ENCODE results near the gene TMOD1. TPM values are rescaled to one million over a fixed set of nuclear protein-coding genes. Genes with fewer than 3 reads are reported as not detected.

TMOD1 gene
- total and polyA plus RNA-seq, 2 donors = 0.42 to 4.2 TPM

DNA sequence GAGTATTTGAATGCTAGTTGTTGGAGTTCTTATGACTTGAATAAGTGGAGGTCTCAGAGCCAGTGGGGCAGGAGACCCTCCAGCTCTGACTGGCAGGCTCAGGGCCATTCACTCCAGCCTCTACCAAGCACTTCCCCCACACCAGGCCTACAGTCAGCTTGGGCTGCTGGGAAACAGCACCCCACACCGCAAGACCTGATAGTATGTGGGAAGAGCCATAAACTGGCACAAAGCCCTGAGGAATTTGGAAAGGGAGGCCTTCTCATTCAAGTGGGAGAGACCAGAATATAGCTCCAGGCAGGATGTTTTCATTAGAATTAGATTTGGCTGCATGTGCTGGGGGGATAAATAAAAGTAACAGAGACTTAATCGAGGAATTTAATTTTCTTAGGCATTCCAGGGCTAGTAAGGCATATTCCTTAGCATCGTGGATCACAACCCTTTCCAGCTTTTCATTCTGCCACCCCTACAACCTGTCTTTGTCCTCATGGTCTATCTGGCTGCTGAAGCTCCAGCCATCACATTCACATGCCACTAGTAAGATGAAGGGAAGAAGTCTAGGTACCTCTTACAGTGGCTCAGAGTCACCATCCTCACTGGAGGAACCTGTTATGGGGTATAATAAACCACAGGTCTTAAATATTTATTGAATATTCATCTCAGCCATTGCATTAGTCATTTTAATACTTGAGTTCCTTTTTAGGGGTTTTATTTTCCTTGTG, 47.5 kb downstream of the TMOD1 start:
- no peak for DNase-seq (ENCODE audit: low read depth in 6 of 9, low spot score in 9 of 9)
- no peak overlapping the region for H3K4me3 ChIP-seq (ENCODE audit: low read length in 2 of 2)
- H3K27me3 ChIP-seq (ENCODE audit: control insufficient read depth in 2 of 2, insufficient read depth in 1 of 2, low read length in 1 of 2) = no peaks in the 10 kb centered on the region
- H3K9me3 ChIP-seq (ENCODE audit: control insufficient read depth in 2 of 2, insufficient read depth in 1 of 2, low read length in 1 of 2) = no peaks in the 10 kb centered on the region
- no peaks in the 10 kb centered on the region for H3K4me1 ChIP-seq (ENCODE audit: control insufficient read depth in 2 of 2, insufficient read depth in 2 of 2, low read length in 2 of 2)
- no peak overlapping the region for H3K27ac ChIP-seq (ENCODE audit: low read depth in 1 of 2, low read length in 1 of 2)
- WGBS = 94% methylated on average over 3 of the region's 3 CpGs
- H3K36me3 ChIP-seq (ENCODE audit: control insufficient read depth in 2 of 2, insufficient read depth in 2 of 2, low read length in 1 of 2) = no peaks in the 10 kb centered on the region

DNA sequence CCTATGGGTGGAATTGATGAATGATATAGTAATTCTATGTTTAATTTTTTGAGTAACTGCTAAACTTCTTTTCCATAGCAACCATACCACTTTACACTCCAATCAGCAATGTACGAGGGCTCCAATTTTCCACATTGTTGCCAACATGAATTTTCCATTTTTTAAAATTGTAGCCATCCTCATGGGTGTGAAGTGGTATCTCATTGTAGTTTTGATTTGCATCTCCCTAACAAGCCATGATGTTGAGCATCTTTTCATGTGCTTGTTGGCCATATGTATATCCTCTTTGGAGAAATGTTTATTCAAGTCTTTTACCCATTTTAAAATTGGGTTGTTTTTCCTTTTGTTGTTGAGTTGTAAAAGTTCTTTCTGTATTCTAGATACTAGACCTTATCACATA, 48.9 kb downstream of the TMOD1 start:
- no peaks in the 10 kb centered on the region for H3K27me3 ChIP-seq (ENCODE audit: control insufficient read depth in 2 of 2, insufficient read depth in 1 of 2, low read length in 1 of 2)
- DNase-seq (ENCODE audit: low read depth in 6 of 9, low spot score in 9 of 9) = no peak
- 93% methylated on average over 1 of the region's 1 CpG for WGBS
- no peak overlapping the region for H3K4me3 ChIP-seq (ENCODE audit: low read length in 2 of 2)
- H3K4me1 ChIP-seq (ENCODE audit: control insufficient read depth in 2 of 2, insufficient read depth in 2 of 2, low read length in 2 of 2) = no peaks in the 10 kb centered on the region
- no peaks in the 10 kb centered on the region for H3K36me3 ChIP-seq (ENCODE audit: control insufficient read depth in 2 of 2, insufficient read depth in 2 of 2, low read length in 1 of 2)
- H3K27ac ChIP-seq (ENCODE audit: low read depth in 1 of 2, low read length in 1 of 2) = no peak overlapping the region
- H3K9me3 ChIP-seq (ENCODE audit: control insufficient read depth in 2 of 2, insufficient read depth in 1 of 2, low read length in 1 of 2) = no peaks in the 10 kb centered on the region

DNA sequence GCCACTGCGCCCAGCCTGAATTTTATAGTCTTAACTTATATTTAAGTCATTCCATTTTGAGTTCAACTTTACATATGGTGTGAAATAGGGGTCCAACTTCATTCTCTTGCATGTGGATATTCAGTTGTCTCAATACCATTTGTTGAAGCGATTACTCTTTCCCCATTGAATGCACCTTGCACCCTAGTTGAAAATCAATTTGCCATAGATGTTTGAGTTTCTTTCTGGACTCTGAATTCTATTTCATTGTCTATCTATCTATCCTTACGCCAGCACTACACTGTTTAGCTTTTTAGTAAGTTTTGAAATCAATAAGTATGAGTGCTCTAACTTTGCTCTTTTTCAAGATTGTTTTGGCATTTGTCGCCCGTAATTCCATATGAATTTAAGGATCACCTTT, 49.8 kb downstream of the TMOD1 start:
- no peaks in the 10 kb centered on the region for H3K4me1 ChIP-seq (ENCODE audit: control insufficient read depth in 2 of 2, insufficient read depth in 2 of 2, low read length in 2 of 2)
- no peak overlapping the region for H3K4me3 ChIP-seq (ENCODE audit: low read length in 2 of 2)
- H3K36me3 ChIP-seq (ENCODE audit: control insufficient read depth in 2 of 2, insufficient read depth in 2 of 2, low read length in 1 of 2) = no peaks in the 10 kb centered on the region
- 98% methylated on average over 5 of the region's 5 CpGs for WGBS
- no peak for DNase-seq (ENCODE audit: low read depth in 6 of 9, low spot score in 9 of 9)
- no peak overlapping the region for H3K27ac ChIP-seq (ENCODE audit: low read depth in 1 of 2, low read length in 1 of 2)
- no peaks in the 10 kb centered on the region for H3K27me3 ChIP-seq (ENCODE audit: control insufficient read depth in 2 of 2, insufficient read depth in 1 of 2, low read length in 1 of 2)
- no peaks in the 10 kb centered on the region for H3K9me3 ChIP-seq (ENCODE audit: control insufficient read depth in 2 of 2, insufficient read depth in 1 of 2, low read length in 1 of 2)

DNA sequence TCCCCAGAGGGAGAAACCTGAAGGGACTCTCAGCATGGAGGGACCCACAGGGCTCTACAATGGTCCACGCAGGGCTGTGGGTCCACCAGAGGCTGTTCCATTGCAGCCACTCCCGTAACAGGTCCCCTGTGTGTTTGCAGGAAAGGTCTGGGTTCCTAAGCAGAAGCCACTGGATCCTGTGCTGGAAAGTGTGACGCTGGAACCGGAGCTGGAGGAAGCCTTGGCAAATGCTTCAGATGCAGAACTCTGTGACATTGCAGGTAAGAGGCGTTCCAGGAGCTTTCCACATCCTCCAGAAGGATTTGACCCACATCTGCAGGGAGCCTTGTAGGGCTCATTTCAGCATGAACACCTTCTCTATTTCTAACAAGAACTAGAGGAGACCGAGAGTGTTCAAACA, 51.7 kb downstream of the TMOD1 start:
- no peak for DNase-seq (ENCODE audit: low read depth in 6 of 9, low spot score in 9 of 9)
- H3K36me3 ChIP-seq (ENCODE audit: control insufficient read depth in 2 of 2, insufficient read depth in 2 of 2, low read length in 1 of 2) = no peaks in the 10 kb centered on the region
- H3K9me3 ChIP-seq (ENCODE audit: control insufficient read depth in 2 of 2, insufficient read depth in 1 of 2, low read length in 1 of 2) = no peaks in the 10 kb centered on the region
- no peaks in the 10 kb centered on the region for H3K4me1 ChIP-seq (ENCODE audit: control insufficient read depth in 2 of 2, insufficient read depth in 2 of 2, low read length in 2 of 2)
- H3K27ac ChIP-seq (ENCODE audit: low read depth in 1 of 2, low read length in 1 of 2) = no peak overlapping the region
- H3K27me3 ChIP-seq (ENCODE audit: control insufficient read depth in 2 of 2, insufficient read depth in 1 of 2, low read length in 1 of 2) = peaks cover 0 to 4% of the 10 kb centered on the region in 2 donors
- H3K4me3 ChIP-seq (ENCODE audit: low read length in 2 of 2) = no peak overlapping the region
- WGBS = 93% methylated on average over 6 of the region's 6 CpGs

DNA sequence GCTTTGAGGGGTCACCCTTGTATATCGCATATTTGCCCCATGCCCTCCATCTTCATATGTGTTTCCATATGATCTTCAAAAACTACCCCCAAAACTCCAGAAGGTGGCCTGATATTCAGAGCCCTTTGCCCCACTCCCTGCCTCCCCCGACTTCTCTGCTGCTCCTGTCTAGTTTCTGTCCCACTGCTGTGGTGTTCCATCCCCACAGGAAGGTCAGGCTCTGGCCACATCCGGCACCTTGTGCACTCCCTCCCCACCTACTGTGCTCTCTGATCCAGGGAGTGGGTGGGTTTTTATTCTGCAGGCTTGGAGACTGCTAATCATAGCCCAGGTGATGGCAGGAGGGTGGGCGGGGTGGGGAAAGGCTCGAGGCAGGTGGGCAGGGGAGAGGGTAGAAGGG, 52.4 kb downstream of the TMOD1 start:
- Histone ChIP-seq H3K27ac (ENCODE audit: low read depth in 1 of 2, low read length in 1 of 2) (no peak overlapping the region), H3K4me1 (ENCODE audit: control insufficient read depth in 2 of 2, insufficient read depth in 2 of 2, low read length in 2 of 2) (no peaks in the 10 kb centered on the region), H3K4me3 (ENCODE audit: low read length in 2 of 2) (no peak overlapping the region), H3K36me3 (ENCODE audit: control insufficient read depth in 2 of 2, insufficient read depth in 2 of 2, low read length in 1 of 2) (no peaks in the 10 kb centered on the region), H3K9me3 (ENCODE audit: control insufficient read depth in 2 of 2, insufficient read depth in 1 of 2, low read length in 1 of 2) (no peaks in the 10 kb centered on the region), H3K27me3 (ENCODE audit: control insufficient read depth in 2 of 2, insufficient read depth in 1 of 2, low read length in 1 of 2) (peaks cover 0 to 4% of the 10 kb centered on the region in 2 donors)
- 94% methylated on average over 5 of the region's 5 CpGs for WGBS
- DNase-seq (ENCODE audit: low read depth in 6 of 9, low spot score in 9 of 9) = no peak

DNA sequence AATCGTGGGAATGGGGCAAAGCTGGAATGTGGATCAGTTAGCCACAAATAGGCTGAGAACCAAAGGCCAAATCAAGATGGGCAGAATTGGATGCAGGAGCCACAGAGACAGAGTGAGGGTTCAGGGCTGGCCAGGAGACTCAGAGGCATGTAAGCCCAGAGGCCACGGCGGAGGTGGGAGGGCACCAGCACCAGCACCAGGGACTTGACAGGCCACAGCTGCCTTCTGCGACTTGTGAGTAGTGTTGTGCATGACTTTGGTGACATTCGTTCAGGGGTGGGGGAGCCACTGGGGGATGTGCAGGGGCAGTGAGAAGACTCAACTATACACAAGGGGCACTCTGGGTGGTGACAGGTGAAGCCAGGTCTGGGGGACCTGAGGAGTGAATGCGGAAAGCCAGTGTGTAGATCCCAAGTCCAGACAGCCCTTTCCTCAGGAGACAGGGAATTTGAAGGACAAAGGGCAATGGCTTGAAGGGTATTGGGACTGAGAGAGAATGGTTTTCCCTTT, 53.2 kb downstream of the TMOD1 start:
- no peak for DNase-seq (ENCODE audit: low read depth in 6 of 9, low spot score in 9 of 9)
- Histone ChIP-seq H3K27ac (ENCODE audit: low read depth in 1 of 2, low read length in 1 of 2) (no peak overlapping the region), H3K27me3 (ENCODE audit: control insufficient read depth in 2 of 2, insufficient read depth in 1 of 2, low read length in 1 of 2) (peaks cover 0 to 4% of the 10 kb centered on the region in 2 donors), H3K4me1 (ENCODE audit: control insufficient read depth in 2 of 2, insufficient read depth in 2 of 2, low read length in 2 of 2) (no peaks in the 10 kb centered on the region), H3K9me3 (ENCODE audit: control insufficient read depth in 2 of 2, insufficient read depth in 1 of 2, low read length in 1 of 2) (no peaks in the 10 kb centered on the region), H3K4me3 (ENCODE audit: low read length in 2 of 2) (no peak overlapping the region), H3K36me3 (ENCODE audit: control insufficient read depth in 2 of 2, insufficient read depth in 2 of 2, low read length in 1 of 2) (no peaks in the 10 kb centered on the region)
- 97% methylated on average over 6 of the region's 6 CpGs for WGBS

DNA sequence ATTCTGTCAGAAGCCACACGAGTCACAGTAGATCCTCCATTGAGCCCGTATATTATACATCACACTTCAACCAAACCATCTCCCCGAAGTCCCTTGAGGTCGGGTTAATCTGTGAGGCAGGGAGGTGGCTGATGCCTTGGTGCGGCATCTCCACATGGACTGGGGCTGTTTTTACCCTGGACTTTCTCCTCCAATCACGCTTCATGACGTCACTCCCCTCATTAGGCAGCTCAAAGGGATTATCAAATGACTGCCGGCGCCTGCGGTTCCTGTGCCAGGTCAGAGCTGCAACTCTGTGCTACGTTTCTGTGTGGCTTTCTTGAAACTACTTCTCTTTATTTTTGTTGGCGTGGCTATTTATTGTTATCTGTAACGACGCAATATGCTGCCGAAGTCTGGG, 53.7 kb downstream of the TMOD1 start:
- Histone ChIP-seq H3K4me3 (ENCODE audit: low read length in 2 of 2) (no peak overlapping the region), H3K9me3 (ENCODE audit: control insufficient read depth in 2 of 2, insufficient read depth in 1 of 2, low read length in 1 of 2) (no peaks in the 10 kb centered on the region), H3K36me3 (ENCODE audit: control insufficient read depth in 2 of 2, insufficient read depth in 2 of 2, low read length in 1 of 2) (no peaks in the 10 kb centered on the region), H3K4me1 (ENCODE audit: control insufficient read depth in 2 of 2, insufficient read depth in 2 of 2, low read length in 2 of 2) (no peaks in the 10 kb centered on the region), H3K27ac (ENCODE audit: low read depth in 1 of 2, low read length in 1 of 2) (no peak overlapping the region), H3K27me3 (ENCODE audit: control insufficient read depth in 2 of 2, insufficient read depth in 1 of 2, low read length in 1 of 2) (peaks cover 0 to 4% of the 10 kb centered on the region in 2 donors)
- DNase-seq (ENCODE audit: low read depth in 6 of 9, low spot score in 9 of 9) = no peak
- WGBS = 90% methylated on average over 15 of the region's 15 CpGs

DNA sequence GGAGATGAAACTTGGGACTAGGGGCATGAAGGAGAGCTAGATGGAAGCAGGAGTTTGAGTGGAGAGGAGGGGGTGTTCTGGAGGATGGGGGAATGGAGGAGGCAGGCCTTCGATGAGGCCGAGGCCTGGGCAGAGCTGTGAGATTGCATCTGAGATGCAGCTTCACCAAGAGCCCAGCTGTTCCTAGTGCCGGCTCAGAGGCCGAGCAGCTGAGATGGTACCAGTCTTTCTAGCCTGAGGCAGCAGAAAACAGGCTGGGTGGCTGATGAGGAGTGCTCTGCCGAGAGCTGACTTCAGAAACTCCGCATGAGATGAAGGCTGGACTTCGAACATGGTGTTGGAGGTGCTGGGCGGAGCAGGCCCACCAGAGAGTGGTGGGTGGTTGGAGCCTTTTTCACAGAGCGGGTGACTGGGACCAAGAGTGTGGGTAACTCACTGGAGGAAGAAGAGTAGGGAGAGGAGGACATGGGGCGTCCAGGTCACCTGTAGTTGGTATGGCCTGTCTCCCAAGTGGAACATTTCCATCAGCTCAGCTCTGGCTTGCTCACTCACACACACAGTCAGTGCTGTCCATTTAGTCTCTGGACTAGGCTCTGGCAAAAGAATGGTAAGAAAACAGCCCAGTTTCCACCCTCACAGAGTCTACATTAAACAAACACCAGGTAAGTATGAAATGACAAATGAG, 54.7 kb downstream of the TMOD1 start:
- Histone ChIP-seq H3K4me3 (ENCODE audit: low read length in 2 of 2) (no peak overlapping the region), H3K9me3 (ENCODE audit: control insufficient read depth in 2 of 2, insufficient read depth in 1 of 2, low read length in 1 of 2) (no peaks in the 10 kb centered on the region), H3K27ac (ENCODE audit: low read depth in 1 of 2, low read length in 1 of 2) (no peak overlapping the region), H3K36me3 (ENCODE audit: control insufficient read depth in 2 of 2, insufficient read depth in 2 of 2, low read length in 1 of 2) (no peaks in the 10 kb centered on the region), H3K4me1 (ENCODE audit: control insufficient read depth in 2 of 2, insufficient read depth in 2 of 2, low read length in 2 of 2) (no peaks in the 10 kb centered on the region), H3K27me3 (ENCODE audit: control insufficient read depth in 2 of 2, insufficient read depth in 1 of 2, low read length in 1 of 2) (peaks cover 0 to 4% of the 10 kb centered on the region in 2 donors)
- no peak for DNase-seq (ENCODE audit: low read depth in 6 of 9, low spot score in 9 of 9)
- 98% methylated on average over 10 of the region's 10 CpGs for WGBS

DNA sequence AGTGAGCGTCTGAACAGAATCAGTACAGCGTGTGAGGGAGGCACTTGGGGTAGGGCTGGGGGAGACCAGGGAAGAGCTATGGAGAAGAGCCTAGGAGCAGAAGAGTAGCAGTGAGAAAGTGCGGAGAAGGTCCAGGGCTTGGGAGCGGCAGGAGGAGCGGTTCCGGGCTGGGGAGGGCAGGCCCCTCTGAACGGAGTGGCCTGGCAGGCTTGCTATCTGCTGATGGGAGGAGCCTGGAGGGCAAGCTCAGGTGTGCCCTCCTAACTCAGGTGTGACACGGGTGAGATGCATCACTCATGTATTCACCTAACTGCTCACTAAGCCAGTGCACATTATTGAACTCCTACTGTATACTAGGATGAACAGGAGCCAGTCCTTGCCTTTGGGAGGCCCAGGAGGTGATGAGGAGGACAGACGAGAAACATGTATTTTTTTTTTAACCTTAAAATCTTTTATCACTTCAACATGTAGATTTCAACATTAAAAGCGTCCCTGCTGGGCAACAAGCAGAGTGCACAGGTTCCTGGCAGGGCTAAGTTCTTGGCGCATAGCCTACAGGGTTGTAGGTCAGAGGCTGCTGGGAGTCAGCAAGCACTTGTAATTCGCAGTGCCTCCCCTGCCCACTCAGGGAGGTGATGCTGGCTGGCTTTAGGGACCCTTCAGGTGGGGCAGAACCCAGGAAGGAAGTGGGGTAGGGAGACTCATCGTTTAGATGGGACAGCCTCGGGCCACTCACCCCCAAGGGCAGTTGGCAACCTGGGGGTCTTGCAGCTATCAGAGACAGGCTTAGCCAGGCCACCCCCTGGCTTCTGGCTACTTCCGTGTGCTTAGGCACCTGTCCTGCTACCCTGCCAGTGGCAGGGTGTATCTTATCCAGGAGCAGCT, 55.5 kb downstream of the TMOD1 start:
- Histone ChIP-seq H3K27me3 (ENCODE audit: control insufficient read depth in 2 of 2, insufficient read depth in 1 of 2, low read length in 1 of 2) (peaks cover 0 to 4% of the 10 kb centered on the region in 2 donors), H3K4me1 (ENCODE audit: control insufficient read depth in 2 of 2, insufficient read depth in 2 of 2, low read length in 2 of 2) (no peaks in the 10 kb centered on the region), H3K4me3 (ENCODE audit: low read length in 2 of 2) (no peak overlapping the region), H3K36me3 (ENCODE audit: control insufficient read depth in 2 of 2, insufficient read depth in 2 of 2, low read length in 1 of 2) (no peaks in the 10 kb centered on the region), H3K9me3 (ENCODE audit: control insufficient read depth in 2 of 2, insufficient read depth in 1 of 2, low read length in 1 of 2) (no peaks in the 10 kb centered on the region), H3K27ac (ENCODE audit: low read depth in 1 of 2, low read length in 1 of 2) (no peak overlapping the region)
- 82% methylated on average over 15 of the region's 15 CpGs for WGBS
- no peak for DNase-seq (ENCODE audit: low read depth in 6 of 9, low spot score in 9 of 9)

All from thymus (tissue), 11 donors.